ENCODE results near the gene PDE4D. TPM values are rescaled to one million over a fixed set of nuclear protein-coding genes. Genes with fewer than 3 reads are reported as not detected.

PDE4D gene
- total RNA-seq, 5 donors from 2014 or later (not counting 1 experiment from before 2014, with no cell fraction given), result 45.1 to 136 (median 64.9) TPM

- POLR2A ChIA-PET, result no interaction called here
- WGBS (ENCODE audit: insufficient coverage), result no CpG with 5 or more reads among the region's 1 CpG
- H3K4me1 Mint-ChIP-seq, result no peaks in the 10 kb centered on the region
These were observed 634.3 kb downstream of the PDE4D start for GRCh38 chr5:59259237-59259636.

GRCh38 chr5:59257488-59258400 lies 635.8 kb downstream of the PDE4D start:
- H3K9me3 Mint-ChIP-seq, result no peaks in the 10 kb centered on the region
- no peak overlapping the region for H3K27ac ChIP-seq (ENCODE audit: low read length)
- ATAC-seq (replicated peaks in 1 of 4) (no peak), DNase-seq (no peak)
- no peak overlapping the region for H3K4me3 Mint-ChIP-seq
- no peaks in the 10 kb centered on the region for H3K4me1 Mint-ChIP-seq
- ChIA-PET CTCF (no interaction called here), POLR2A (no interaction called here)
- H3K4me3 ChIP-seq (ENCODE audit: control insufficient read depth in 1 of 2, extremely low read depth in 1 of 2, low read length in 1 of 2), result no peak overlapping the region
- H3K27me3 ChIP-seq (replicated peaks in 1 of 2; ENCODE audit: control insufficient read depth in 2 of 2, extremely low read depth in 1 of 2, insufficient read depth in 2 of 2, low read length in 1 of 2), result no peaks in the 10 kb centered on the region
- no peak overlapping the region for H3K27ac Mint-ChIP-seq
- no CpG with 5 or more reads among the region's 4 CpGs for WGBS (ENCODE audit: insufficient coverage)
- no peaks in the 10 kb centered on the region for H3K4me1 ChIP-seq (ENCODE audit: control insufficient read depth in 1 of 2, extremely low read depth in 1 of 2, insufficient read depth in 2 of 2, low read length in 2 of 2)
- H3K9me3 ChIP-seq, result no peaks in the 10 kb centered on the region
- peaks cover 4 to 6% of the 10 kb centered on the region in 2 donors for H3K27me3 Mint-ChIP-seq
- no peaks in the 10 kb centered on the region for H3K36me3 ChIP-seq (ENCODE audit: control insufficient read depth in 2 of 2, extremely low read depth in 1 of 2, insufficient read depth in 1 of 2, low read length in 1 of 2)
- H3K36me3 Mint-ChIP-seq, result no peaks in the 10 kb centered on the region

More at GRCh38 chr5:59259237-59259636, 634.3 kb downstream of the PDE4D start:
- no peaks in the 10 kb centered on the region for H3K36me3 ChIP-seq (ENCODE audit: control insufficient read depth in 2 of 2, extremely low read depth in 1 of 2, insufficient read depth in 1 of 2, low read length in 1 of 2)
- H3K36me3 Mint-ChIP-seq, result no peaks in the 10 kb centered on the region
- H3K4me3 Mint-ChIP-seq, result no peak overlapping the region
- H3K4me1 ChIP-seq (ENCODE audit: control insufficient read depth in 1 of 2, extremely low read depth in 1 of 2, insufficient read depth in 2 of 2, low read length in 2 of 2), result no peaks in the 10 kb centered on the region
- no peak for ATAC-seq (replicated peaks in 1 of 4)
- H3K9me3 ChIP-seq, result no peaks in the 10 kb centered on the region
- H3K27me3 ChIP-seq (replicated peaks in 1 of 2; ENCODE audit: control insufficient read depth in 2 of 2, extremely low read depth in 1 of 2, insufficient read depth in 2 of 2, low read length in 1 of 2), result no peaks in the 10 kb centered on the region
- no peaks in the 10 kb centered on the region for H3K9me3 Mint-ChIP-seq
- CTCF ChIA-PET, result interaction anchor here in 1 of 2 donors (0.6 kb wide), 1 partner anchor 551 kb away, joined by 3 read pairs; no protein-coding TSS in a partner anchor
- no peak overlapping the region for H3K27ac Mint-ChIP-seq
- H3K27ac ChIP-seq (ENCODE audit: low read length), result no peak overlapping the region
- DNase-seq, result no peak
- H3K4me3 ChIP-seq (ENCODE audit: control insufficient read depth in 1 of 2, extremely low read depth in 1 of 2, low read length in 1 of 2), result no peak overlapping the region
- H3K27me3 Mint-ChIP-seq, result peaks cover 4% of the 10 kb centered on the region in 2 donors

- ATAC-seq (replicated peaks in 1 of 4), result no peak
- Mint-ChIP-seq H3K4me3 (no peak overlapping the region), H3K27ac (no peak overlapping the region), H3K27me3 (peaks cover 6 to 9% of the 10 kb centered on the region in 2 donors), H3K9me3 (peaks cover 0 to 5% (median 0%) of the 10 kb centered on the region in 3 donors), H3K4me1 (no peaks in the 10 kb centered on the region), H3K36me3 (no peaks in the 10 kb centered on the region)
- WGBS (ENCODE audit: insufficient coverage), result no CpG with 5 or more reads among the region's 3 CpGs
- Histone ChIP-seq H3K4me1 (ENCODE audit: control insufficient read depth in 1 of 2, extremely low read depth in 1 of 2, insufficient read depth in 2 of 2, low read length in 2 of 2) (no peaks in the 10 kb centered on the region), H3K27me3 (replicated peaks in 1 of 2; ENCODE audit: control insufficient read depth in 2 of 2, extremely low read depth in 1 of 2, insufficient read depth in 2 of 2, low read length in 1 of 2) (no peaks in the 10 kb centered on the region), H3K9me3 (no peaks in the 10 kb centered on the region), H3K4me3 (ENCODE audit: control insufficient read depth in 1 of 2, extremely low read depth in 1 of 2, low read length in 1 of 2) (no peak overlapping the region), H3K27ac (ENCODE audit: low read length) (no peak overlapping the region), H3K36me3 (ENCODE audit: control insufficient read depth in 2 of 2, extremely low read depth in 1 of 2, insufficient read depth in 1 of 2, low read length in 1 of 2) (no peaks in the 10 kb centered on the region)
- ChIA-PET CTCF (interaction anchor here in 1 of 2 donors (0.5 kb wide), 1 partner anchor 210 kb away, joined by 3 read pairs; no protein-coding TSS in a partner anchor), POLR2A (no interaction called here)
- DNase-seq, result no peak
These were observed 637.2 kb downstream of the PDE4D start for GRCh38 chr5:59256331-59256730.

GRCh38 chr5:59254055-59254687 lies 639.4 kb downstream of the PDE4D start:
- ChIA-PET CTCF (no interaction called here), POLR2A (no interaction called here)
- 90% methylated on average over 2 of the region's 2 CpGs for WGBS (ENCODE audit: insufficient coverage)
- Histone ChIP-seq H3K4me3 (ENCODE audit: control insufficient read depth in 1 of 2, extremely low read depth in 1 of 2, low read length in 1 of 2) (no peak overlapping the region), H3K36me3 (ENCODE audit: control insufficient read depth in 2 of 2, extremely low read depth in 1 of 2, insufficient read depth in 1 of 2, low read length in 1 of 2) (no peaks in the 10 kb centered on the region), H3K27ac (ENCODE audit: low read length) (no peak overlapping the region), H3K27me3 (replicated peaks in 1 of 2; ENCODE audit: control insufficient read depth in 2 of 2, extremely low read depth in 1 of 2, insufficient read depth in 2 of 2, low read length in 1 of 2) (no peaks in the 10 kb centered on the region), H3K4me1 (ENCODE audit: control insufficient read depth in 1 of 2, extremely low read depth in 1 of 2, insufficient read depth in 2 of 2, low read length in 2 of 2) (no peaks in the 10 kb centered on the region), H3K9me3 (no peaks in the 10 kb centered on the region)
- Mint-ChIP-seq H3K4me1 (no peaks in the 10 kb centered on the region), H3K9me3 (peaks cover 0 to 6% (median 0%) of the 10 kb centered on the region in 3 donors), H3K27ac (no peak overlapping the region), H3K4me3 (no peak overlapping the region), H3K27me3 (peaks cover 6 to 12% of the 10 kb centered on the region in 2 donors), H3K36me3 (no peaks in the 10 kb centered on the region)
- ATAC-seq (replicated peaks in 1 of 4) (no peak), DNase-seq (no peak)

- Mint-ChIP-seq H3K4me1 (no peaks in the 10 kb centered on the region), H3K27ac (no peak overlapping the region), H3K9me3 (peaks cover 0 to 6% (median 0%) of the 10 kb centered on the region in 3 donors), H3K27me3 (peaks cover 9 to 12% of the 10 kb centered on the region in 2 donors), H3K36me3 (no peaks in the 10 kb centered on the region), H3K4me3 (no peak overlapping the region)
- Histone ChIP-seq H3K27ac (ENCODE audit: low read length) (no peak overlapping the region), H3K9me3 (no peaks in the 10 kb centered on the region), H3K27me3 (replicated peaks in 1 of 2; ENCODE audit: control insufficient read depth in 2 of 2, extremely low read depth in 1 of 2, insufficient read depth in 2 of 2, low read length in 1 of 2) (no peaks in the 10 kb centered on the region), H3K4me1 (ENCODE audit: control insufficient read depth in 1 of 2, extremely low read depth in 1 of 2, insufficient read depth in 2 of 2, low read length in 2 of 2) (no peaks in the 10 kb centered on the region), H3K36me3 (ENCODE audit: control insufficient read depth in 2 of 2, extremely low read depth in 1 of 2, insufficient read depth in 1 of 2, low read length in 1 of 2) (no peaks in the 10 kb centered on the region), H3K4me3 (ENCODE audit: control insufficient read depth in 1 of 2, extremely low read depth in 1 of 2, low read length in 1 of 2) (no peak overlapping the region)
- ATAC-seq (replicated peaks in 1 of 4), result no peak
- ChIA-PET CTCF (no interaction called here), POLR2A (no interaction called here)
- no peak for DNase-seq
- WGBS (ENCODE audit: insufficient coverage), result no CpG with 5 or more reads among the region's 1 CpG
These were observed 639.9 kb downstream of the PDE4D start for GRCh38 chr5:59253625-59254024.

- DNase-seq, result no peak
- POLR2A ChIA-PET, result no interaction called here
- Histone ChIP-seq H3K36me3 (ENCODE audit: control insufficient read depth in 2 of 2, extremely low read depth in 1 of 2, insufficient read depth in 1 of 2, low read length in 1 of 2) (no peaks in the 10 kb centered on the region), H3K9me3 (no peaks in the 10 kb centered on the region), H3K4me3 (ENCODE audit: control insufficient read depth in 1 of 2, extremely low read depth in 1 of 2, low read length in 1 of 2) (no peak overlapping the region), H3K27me3 (replicated peaks in 1 of 2; ENCODE audit: control insufficient read depth in 2 of 2, extremely low read depth in 1 of 2, insufficient read depth in 2 of 2, low read length in 1 of 2) (no peaks in the 10 kb centered on the region), H3K4me1 (ENCODE audit: control insufficient read depth in 1 of 2, extremely low read depth in 1 of 2, insufficient read depth in 2 of 2, low read length in 2 of 2) (no peaks in the 10 kb centered on the region), H3K27ac (ENCODE audit: low read length) (no peak overlapping the region)
- H3K4me1 Mint-ChIP-seq, result no peaks in the 10 kb centered on the region
- peaks cover 12% of the 10 kb centered on the region in 2 donors for H3K27me3 Mint-ChIP-seq
- no peak overlapping the region for H3K27ac Mint-ChIP-seq
- H3K9me3 Mint-ChIP-seq, result peaks cover 0 to 6% (median 0%) of the 10 kb centered on the region in 3 donors
- CTCF ChIA-PET, result no interaction called here
- no peak overlapping the region for H3K4me3 Mint-ChIP-seq
- no CpG with 5 or more reads among the region's 3 CpGs for WGBS (ENCODE audit: insufficient coverage)
- no peak for ATAC-seq (replicated peaks in 1 of 4)
- H3K36me3 Mint-ChIP-seq, result no peaks in the 10 kb centered on the region
These were observed 641.9 kb downstream of the PDE4D start for GRCh38 chr5:59251627-59252026.
